Measurements from ENCODE around the gene AOC2. TPM values are rescaled to one million over a fixed set of nuclear protein-coding genes. Genes with fewer than 3 reads are reported as not detected.

AOC2 gene
- total and polyA plus RNA-seq, 2 of the 8 experiments (the other 6 are each of a cell fraction or from before 2014, with no cell fraction given): 4.2 to 4.7 TPM

DNA sequence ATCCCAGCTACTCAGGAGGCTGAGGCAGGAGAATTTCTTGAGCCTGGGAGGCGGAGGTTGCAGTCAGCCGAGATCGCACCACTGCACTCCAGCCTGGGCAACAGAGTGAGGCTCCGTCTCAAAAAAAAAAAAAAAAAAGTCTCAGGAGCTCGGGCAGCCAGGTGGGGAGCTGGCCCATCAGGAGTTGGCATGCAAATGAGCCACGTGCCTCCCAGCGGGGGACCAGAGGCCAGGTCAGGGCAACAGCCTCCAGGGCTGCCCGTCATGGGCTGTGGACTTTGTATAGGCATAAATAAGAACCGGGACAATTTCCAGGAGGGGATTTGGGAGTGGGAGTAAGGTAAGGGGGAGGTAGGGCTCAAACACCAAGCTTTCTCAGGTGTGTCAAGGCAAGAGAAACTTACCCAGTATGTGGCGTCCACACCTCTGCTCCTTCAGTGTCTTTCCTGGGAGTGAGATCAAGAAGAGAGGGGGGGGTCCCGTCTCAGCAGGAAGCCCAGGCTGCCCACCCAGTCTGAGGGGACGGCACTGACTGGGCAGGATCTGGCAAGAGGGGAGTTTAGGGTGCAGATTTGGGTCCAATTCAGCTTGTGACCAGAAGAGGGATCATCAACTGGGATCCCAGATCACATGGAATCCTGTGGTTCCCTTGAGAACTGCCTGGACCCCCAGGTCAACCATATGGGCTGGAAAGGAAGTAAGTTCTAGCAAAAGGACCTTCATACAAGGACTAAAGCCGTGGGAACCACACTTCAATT is 33.9 kb downstream of the AOC2 start (continued):
- peak; percentile 9 to 36 (median 22); a peak in 3 of 4 replicates for TF ChIP-seq CTCF (IDR thresholded peaks at IDR 0.05; ENCODE audit: control extremely low read depth in 1 of 3, insufficient read depth in 1 of 3, low read depth in 1 of 3, low read length in 3 of 3)
- TF ChIP-seq KDM1A (IDR thresholded peaks at IDR 0.05; ENCODE audit: borderline replicate concordance, low read length): no peak
